GM20000 (cell line): Measurements from ENCODE around the gene LRRTM3.

Experiments
- DNase-seq: peaks from one replicate; pipeline ENCODE4 v3.0.0; 2012; ENCODE audit warnings: low spot score
- TF ChIP-seq, protein P1 (sequence below): IDR thresholded peaks from 2 replicates; pipeline ENCODE4 v1.5.1; 2012; ENCODE audit warnings: mild to moderate bottlenecking, control low read depth; ENCODE audit errors: extremely low read depth, missing control alignments

LRRTM3 gene

DNA sequence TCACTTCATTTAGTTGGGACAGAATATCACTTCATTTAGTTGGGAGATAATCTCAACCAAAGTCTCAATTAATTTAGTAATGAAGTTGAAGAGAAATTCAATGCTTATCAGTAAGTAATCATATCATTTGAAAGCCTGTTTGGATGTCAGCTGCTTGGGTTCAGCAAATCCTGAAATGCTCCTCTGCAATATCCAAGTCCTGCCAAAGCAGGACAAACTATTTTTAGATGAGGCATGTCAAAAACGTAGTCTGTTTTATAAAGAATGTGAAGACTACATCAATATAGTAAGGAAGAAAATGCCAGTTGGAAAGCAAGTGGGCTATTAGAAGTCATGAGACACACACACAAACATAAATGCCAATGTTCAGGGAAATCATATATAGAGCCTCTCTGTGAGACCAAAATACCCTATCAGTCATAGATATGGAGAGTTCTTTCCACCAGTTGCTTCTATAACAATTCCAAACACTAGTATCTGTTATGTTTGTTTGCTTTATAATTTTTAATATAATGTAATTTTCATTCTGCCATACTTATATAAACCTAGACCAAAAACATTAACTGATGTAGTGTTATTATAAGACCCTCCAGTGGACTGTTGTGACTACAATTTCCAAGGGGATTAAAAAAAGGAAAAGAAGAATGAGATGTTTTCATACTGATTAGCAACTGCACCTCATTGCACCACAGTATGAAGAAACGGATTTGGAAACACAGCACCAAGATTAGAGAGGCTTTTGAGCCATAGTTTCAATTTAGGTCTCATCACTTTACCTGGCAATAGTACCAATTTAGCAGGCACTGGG lies 160.7 kb downstream of the LRRTM3 start:
- TF ChIP-seq, protein P1, sequence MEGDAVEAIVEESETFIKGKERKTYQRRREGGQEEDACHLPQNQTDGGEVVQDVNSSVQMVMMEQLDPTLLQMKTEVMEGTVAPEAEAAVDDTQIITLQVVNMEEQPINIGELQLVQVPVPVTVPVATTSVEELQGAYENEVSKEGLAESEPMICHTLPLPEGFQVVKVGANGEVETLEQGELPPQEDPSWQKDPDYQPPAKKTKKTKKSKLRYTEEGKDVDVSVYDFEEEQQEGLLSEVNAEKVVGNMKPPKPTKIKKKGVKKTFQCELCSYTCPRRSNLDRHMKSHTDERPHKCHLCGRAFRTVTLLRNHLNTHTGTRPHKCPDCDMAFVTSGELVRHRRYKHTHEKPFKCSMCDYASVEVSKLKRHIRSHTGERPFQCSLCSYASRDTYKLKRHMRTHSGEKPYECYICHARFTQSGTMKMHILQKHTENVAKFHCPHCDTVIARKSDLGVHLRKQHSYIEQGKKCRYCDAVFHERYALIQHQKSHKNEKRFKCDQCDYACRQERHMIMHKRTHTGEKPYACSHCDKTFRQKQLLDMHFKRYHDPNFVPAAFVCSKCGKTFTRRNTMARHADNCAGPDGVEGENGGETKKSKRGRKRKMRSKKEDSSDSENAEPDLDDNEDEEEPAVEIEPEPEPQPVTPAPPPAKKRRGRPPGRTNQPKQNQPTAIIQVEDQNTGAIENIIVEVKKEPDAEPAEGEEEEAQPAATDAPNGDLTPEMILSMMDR: no peak
- DNase-seq: no peak

DNA sequence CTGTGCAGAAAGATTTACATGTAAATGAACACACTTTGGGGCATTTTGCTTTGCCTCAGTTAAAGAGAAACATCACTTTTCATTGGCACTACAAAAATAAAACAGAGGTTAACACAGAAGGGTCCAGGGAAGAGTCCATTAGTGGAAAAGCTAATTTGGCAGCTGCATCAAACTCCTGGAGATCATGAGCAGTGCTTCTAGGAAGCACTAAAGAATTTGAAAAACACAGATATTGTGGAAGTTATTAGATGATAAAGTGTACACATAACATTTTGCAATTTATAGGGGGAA lies 161.2 kb downstream of the LRRTM3 start:
- TF ChIP-seq, protein P1: no peak
- no peak for DNase-seq

DNA sequence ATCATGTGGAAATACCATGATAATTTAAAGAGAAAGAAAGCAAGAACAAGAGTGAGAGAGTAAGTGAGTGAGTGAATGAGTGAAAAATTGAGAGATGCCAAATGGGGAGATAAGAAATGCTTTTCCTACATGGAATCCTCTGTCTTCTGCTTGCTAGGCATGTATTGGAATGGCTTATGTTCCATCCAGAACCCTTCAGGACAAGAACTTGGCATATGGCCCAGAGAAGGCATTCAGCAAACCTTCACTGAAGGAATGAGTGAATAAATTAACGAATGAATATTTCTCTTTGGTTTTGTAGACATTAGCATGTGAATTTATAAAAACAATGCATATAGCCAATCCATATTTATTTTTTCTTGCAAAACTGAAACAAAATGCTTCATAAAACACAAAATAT lies 162.2 kb downstream of the LRRTM3 start:
- DNase-seq: no peak
- TF ChIP-seq, protein P1: no peak

DNA sequence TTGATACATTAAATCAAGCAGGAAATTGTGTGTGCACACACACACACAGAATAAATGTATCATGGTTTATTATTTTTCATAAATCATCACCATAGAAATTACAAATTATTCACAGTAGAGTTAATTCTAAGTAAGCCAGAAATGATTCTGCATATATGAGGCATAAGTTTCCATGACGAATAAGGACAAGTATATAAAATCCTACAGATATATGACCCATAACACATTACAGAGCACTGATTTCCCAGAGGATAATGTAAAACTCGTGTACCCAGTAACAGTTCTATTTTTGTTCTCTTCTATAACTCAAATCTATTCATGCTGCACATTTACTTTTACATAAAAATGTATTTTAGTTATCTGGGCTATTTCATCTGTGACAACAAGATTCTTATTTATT lies 169.7 kb downstream of the LRRTM3 start:
- DNase-seq: no peak
- TF ChIP-seq, protein P1: no peak

DNA sequence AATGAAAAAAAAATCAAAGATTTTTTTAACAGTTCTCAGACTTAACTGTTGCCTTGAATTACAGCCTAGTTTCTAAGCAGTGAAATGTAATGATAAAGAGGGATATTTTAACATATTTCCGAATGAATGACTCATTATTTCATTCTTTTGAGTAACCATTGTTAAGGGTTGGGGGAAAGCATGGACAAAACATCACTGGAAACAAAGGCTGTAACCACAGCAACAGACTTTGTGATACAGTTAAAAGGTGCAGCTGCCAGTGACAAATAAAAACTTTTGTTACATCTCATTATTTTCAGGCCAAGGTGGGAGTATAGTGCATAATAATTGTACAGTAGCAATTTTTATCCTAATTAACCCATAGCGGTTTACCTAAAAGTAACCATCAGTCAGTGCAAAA lies 172.6 kb downstream of the LRRTM3 start:
- no peak for DNase-seq
- TF ChIP-seq, protein P1: no peak

DNA sequence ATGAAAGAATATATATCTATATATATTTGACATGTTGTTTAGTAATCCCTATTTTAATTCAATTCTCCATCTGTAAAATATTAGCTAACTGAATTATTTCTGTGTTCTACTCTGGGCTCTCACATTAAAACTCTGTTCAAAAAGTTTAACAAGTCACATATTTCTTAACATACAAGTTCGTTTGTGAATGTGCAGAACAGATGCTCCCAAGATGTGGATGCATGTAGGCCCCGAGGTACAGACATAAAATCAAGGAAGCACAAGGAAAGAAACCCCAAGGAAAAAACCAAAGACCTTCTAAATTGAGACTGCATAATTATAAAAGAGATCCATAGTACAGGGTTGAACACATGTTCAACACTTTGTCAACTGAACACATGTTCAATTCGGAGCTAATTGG lies 175.1 kb downstream of the LRRTM3 start:
- no peak for DNase-seq
- TF ChIP-seq, protein P1: no peak

DNA sequence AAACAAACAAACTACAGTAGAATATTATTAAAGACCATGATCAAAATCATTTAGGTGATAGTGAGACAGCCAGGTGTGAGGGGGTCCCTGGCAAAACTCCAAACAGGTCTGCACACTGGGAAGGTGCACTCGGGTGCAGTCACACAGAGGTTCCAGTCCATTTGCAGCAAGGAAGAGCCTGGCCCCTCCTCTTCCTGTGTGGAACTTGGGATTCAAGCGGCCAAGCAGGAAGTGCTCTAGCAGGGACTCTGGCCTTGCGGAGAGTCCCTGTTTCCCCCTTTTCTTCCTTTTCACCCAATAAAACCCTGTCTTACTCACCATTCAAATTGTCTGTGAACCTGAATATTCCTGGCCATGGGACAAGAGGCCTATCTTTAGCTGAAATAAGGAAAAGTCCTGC lies 181.8 kb downstream of the LRRTM3 start:
- TF ChIP-seq, protein P1: no peak
- no peak for DNase-seq
